Ishikawa (cell line): Measurements from ENCODE around the gene TNFRSF18.

Experiments
- CEBPB ChIP-seq: IDR thresholded peaks from 2 replicates; pipeline ENCODE4 v1.6.1; 2012
- CREB1 ChIP-seq: IDR thresholded peaks from 2 replicates; pipeline ENCODE4 v1.6.1; 2012; ENCODE audit warnings: low read depth
- EGR1 ChIP-seq: IDR thresholded peaks from 2 replicates; pipeline ENCODE4 v1.6.1; 2012
- EP300 ChIP-seq: IDR thresholded peaks from 2 replicates; pipeline ENCODE4 v1.6.1; 2012; ENCODE audit warnings: borderline replicate concordance
- FOXM1 ChIP-seq: IDR thresholded peaks from 2 replicates; pipeline ENCODE4 v1.6.1; 2012; ENCODE audit warnings: low read depth, borderline replicate concordance
- MAX ChIP-seq: IDR thresholded peaks from 2 replicates; pipeline ENCODE4 v1.6.1; 2012
- NFIC ChIP-seq: IDR thresholded peaks from 2 replicates; pipeline ENCODE4 v1.6.1; 2012
- RAD21 ChIP-seq: IDR thresholded peaks from 2 replicates; pipeline ENCODE4 v1.6.1; 2012; ENCODE audit warnings: low read depth
- REST ChIP-seq: IDR thresholded peaks from 2 replicates; pipeline ENCODE4 v1.6.1; 2012; ENCODE audit warnings: low read depth, mild to moderate bottlenecking
- TAF1 ChIP-seq: IDR thresholded peaks from 2 replicates; pipeline ENCODE4 v1.6.1; 2012; ENCODE audit warnings: low read depth, mild to moderate bottlenecking
- TCF12 ChIP-seq: IDR thresholded peaks from 2 replicates; pipeline ENCODE4 v1.6.1; 2012; ENCODE audit warnings: low read depth
- TEAD4 ChIP-seq: IDR thresholded peaks from 2 replicates; pipeline ENCODE4 v1.6.1; 2012
- USF1 ChIP-seq: IDR thresholded peaks from 2 replicates; pipeline ENCODE4 v1.6.1; 2012
- YY1 ChIP-seq: IDR thresholded peaks from 2 replicates; pipeline ENCODE4 v1.6.1; 2012; ENCODE audit warnings: low read depth
- ZBTB7A ChIP-seq: IDR thresholded peaks from 2 replicates; pipeline ENCODE4 v1.6.1; 2012; ENCODE audit warnings: low read depth

TNFRSF18 gene

GRCh38 chr1:1197551-1198422, 8.6 kb downstream of the TNFRSF18 start:
- TF ChIP-seq FOXM1 (no peak), TCF12 (no peak), TAF1 (no peak), ZBTB7A (no peak), USF1 (no peak), RAD21 (no peak)

GRCh38 chr1:1197188-1197500, 9.2 kb downstream of the TNFRSF18 start:
- TF ChIP-seq TEAD4, result no peak
- no peak for TF ChIP-seq TAF1
- no peak for TF ChIP-seq MAX
- TF ChIP-seq CEBPB, result no peak
- no peak for TF ChIP-seq CREB1
- TF ChIP-seq RAD21, result no peak
- no peak for TF ChIP-seq YY1
- no peak for TF ChIP-seq ZBTB7A
- TF ChIP-seq TCF12, result no peak
- TF ChIP-seq REST, result no peak
- no peak for TF ChIP-seq USF1

- TF ChIP-seq MAX, result no peak
- no peak for TF ChIP-seq YY1
- TF ChIP-seq TEAD4, result no peak
- no peak for TF ChIP-seq CREB1
- no peak for TF ChIP-seq EGR1
- no peak for TF ChIP-seq RAD21
- no peak for TF ChIP-seq CEBPB
- TF ChIP-seq REST, result no peak
- no peak for TF ChIP-seq TCF12
- no peak for TF ChIP-seq FOXM1
- no peak for TF ChIP-seq EP300
- no peak for TF ChIP-seq USF1
Measured at GRCh38 chr1:1196431-1197187, 9.8 kb downstream of the TNFRSF18 start.

GRCh38 chr1:1194723-1195122, 11.7 kb downstream of the TNFRSF18 start:
- TF ChIP-seq MAX, result no peak
- no peak for TF ChIP-seq TEAD4
- TF ChIP-seq RAD21, result no peak

GRCh38 chr1:1191734-1192133, 14.7 kb downstream of the TNFRSF18 start:
- TF ChIP-seq FOXM1, result no peak
- no peak for TF ChIP-seq RAD21
- TF ChIP-seq YY1, result no peak
- no peak for TF ChIP-seq MAX
- no peak for TF ChIP-seq CEBPB
- no peak for TF ChIP-seq EGR1
- TF ChIP-seq TEAD4, result no peak
- TF ChIP-seq REST, result no peak
- no peak for TF ChIP-seq EP300
- TF ChIP-seq TAF1, result no peak
- TF ChIP-seq ZBTB7A, result no peak
- TF ChIP-seq TCF12, result no peak
- TF ChIP-seq USF1, result no peak
- TF ChIP-seq NFIC, result no peak
- no peak for TF ChIP-seq CREB1
